Measurements from ENCODE around the gene RBPJL.
"Not testable (repeated sequence)": the region's sequence is repeated elsewhere in the genome, so short reads cannot be mapped to it uniquely, and the experiment has no call there.

Gene RBPJL

GRCh38 chr20:45343532-45344167 lies 37.0 kb downstream of the RBPJL start:
- no peak for DNase-seq

- DNase-seq = peak; percentile 60
Measured at GRCh38 chr20:45344168-45344860, 37.7 kb downstream of the RBPJL start.

GRCh38 chr20:45345104-45345936 lies 38.7 kb downstream of the RBPJL start:
- DNase-seq = no peak

- no peak for DNase-seq
Measured at GRCh38 chr20:45346291-45346718, 39.7 kb downstream of the RBPJL start.

- DNase-seq = no peak
Measured at GRCh38 chr20:45346851-45347250, 40.2 kb downstream of the RBPJL start.

GRCh38 chr20:45347297-45347935 lies 40.8 kb downstream of the RBPJL start:
- DNase-seq = no peak

- DNase-seq = peak; percentile 64
Measured at GRCh38 chr20:45347936-45348778, 41.5 kb downstream of the RBPJL start, which contains the start of gene SDC4. Gene SDC4 (minus strand): TSS chr20:45348424. CDS start chr20:45348384, 40 bp downstream.

- DNase-seq = no peak
Measured at GRCh38 chr20:45350217-45350616, 43.6 kb downstream of the RBPJL start.

GRCh38 chr20:45350795-45351194 lies 44.2 kb downstream of the RBPJL start:
- DNase-seq = not testable (repeated sequence)

GRCh38 chr20:45352729-45353128 lies 46.1 kb downstream of the RBPJL start:
- no peak for DNase-seq

GRCh38 chr20:45353746-45354145 lies 47.1 kb downstream of the RBPJL start:
- no peak for DNase-seq

- no peak for DNase-seq
Measured at GRCh38 chr20:45354423-45355208, 48.0 kb downstream of the RBPJL start.

GRCh38 chr20:45355209-45356084 lies 48.8 kb downstream of the RBPJL start:
- no peak for DNase-seq

- no peak for DNase-seq
Measured at GRCh38 chr20:45358282-45359068, 51.8 kb downstream of the RBPJL start.

GRCh38 chr20:45359069-45359405 lies 52.4 kb downstream of the RBPJL start:
- DNase-seq = no peak

- no peak for DNase-seq
Measured at GRCh38 chr20:45359406-45360148, 52.9 kb downstream of the RBPJL start.

GRCh38 chr20:45361793-45362192 lies 55.2 kb downstream of the RBPJL start:
- DNase-seq = no peak

- peak; percentile 98 for DNase-seq
Measured at GRCh38 chr20:45362804-45363610, 56.4 kb downstream of the RBPJL start, which contains the start of gene SYS1. Gene SYS1 (plus strand): TSS chr20:45363156. CDS start chr20:45363532, 376 bp downstream.

Data from GOT3 (cell line).